ENCODE results near the gene ARMC6.

- TF ChIP-seq POLR2AphosphoS5 (IDR thresholded peaks at IDR 0.05; ENCODE audit: insufficient read depth, low read depth, low read length) (no peak), EZH2 (IDR thresholded peaks at IDR 0.05; ENCODE audit: borderline replicate concordance, low read depth, low read length, severe bottlenecking) (no peak), CTCF (IDR thresholded peaks at IDR 0.05; ENCODE audit: extremely low read depth in 1 of 2, insufficient read depth in 1 of 2, low read depth in 1 of 2, low read length in 2 of 2) (no peak)
Measured at GRCh38 chr19:18998276-18998675, 35.1 kb upstream of the ARMC6 start.

All from endothelial cell of umbilical vein (primary cell).